CD4-positive, alpha-beta memory T cell (primary cell): ENCODE measurements around the gene CCNC. TPM values are rescaled to one million over a fixed set of nuclear protein-coding genes. Genes with fewer than 3 reads are reported as not detected.
A peak's percentile ranks its signal among the peaks of the same experiment; 100 is the strongest.
"Not testable (repeated sequence)": the region's sequence is repeated elsewhere in the genome, so short reads cannot be mapped to it uniquely, and the experiment has no call there.

ENCODE experiments used
- CTCF ChIA-PET: fragments of 350-600 bp; sonication (Branson Sonifier 250); formaldehyde crosslinking; loops from one replicate; lab custom pipeline; 2021; ENCODE audit warnings: inconsistent platforms; ENCODE audit not compliant: partially characterized antibody; lab: Charles Lee
- POLR2A ChIA-PET: fragments of 350-600 bp; sonication (Branson Sonifier 250); formaldehyde crosslinking; loops from one replicate; lab custom pipeline; 2021; ENCODE audit not compliant: partially characterized antibody; lab: Charles Lee
- DNase-seq, 5 donors: peaks; one replicate each; pipeline versions ENCODE4 v3.0.0 to v3.0.0-alpha.2; 2020 to 2022; ENCODE audit warnings: mixed read lengths in 1 of 5
- H3K27ac ChIP-seq: one replicate; pipeline ENCODE4 v1.7.0; 2013; ENCODE audit warnings: low read depth, low read length
- H3K27me3 ChIP-seq: 2 replicates; pipeline ENCODE4 v1.7.0; 2013; ENCODE audit warnings: mild to moderate bottlenecking, low read length, moderate library complexity; ENCODE audit not compliant: insufficient read depth
- H3K36me3 ChIP-seq: 2 replicates; pipeline ENCODE4 v1.7.0; 2013; ENCODE audit warnings: mild to moderate bottlenecking, low read length, moderate library complexity; ENCODE audit not compliant: insufficient read depth
- H3K4me1 ChIP-seq: 2 replicates; pipeline ENCODE4 v1.7.0; 2013; ENCODE audit warnings: mild to moderate bottlenecking, low read length, moderate library complexity; ENCODE audit not compliant: insufficient read depth
- H3K4me3 ChIP-seq, 2 donors: one replicate each; pipeline ENCODE4 v1.7.0; 2013; ENCODE audit warnings: low read length in 2 of 2, mild to moderate bottlenecking in 1 of 2
- H3K9me3 ChIP-seq, 2 donors: one replicate each; pipeline ENCODE4 v1.7.0; 2013; ENCODE audit warnings: low read length in 2 of 2, control low read depth in 1 of 2; ENCODE audit not compliant: control insufficient read depth in 1 of 2
- H3K27ac Mint-ChIP-seq, 7 donors: one replicate each; pipeline ENCODE4 v1.8.0; 2020 to 2021; ENCODE audit warnings: mixed read lengths in 7 of 7, mild to moderate bottlenecking in 6 of 7, inconsistent platforms in 3 of 7, moderate library complexity in 3 of 7
- H3K27me3 Mint-ChIP-seq, 2 donors: one replicate each; pipeline ENCODE4 v1.8.0; 2020 to 2021; ENCODE audit warnings: mixed read lengths in 2 of 2
- H3K36me3 Mint-ChIP-seq, 2 donors: one replicate each; pipeline ENCODE4 v1.8.0; 2020 to 2021; ENCODE audit warnings: mixed read lengths in 2 of 2, inconsistent platforms in 1 of 2, mild to moderate bottlenecking in 1 of 2
- H3K4me1 Mint-ChIP-seq, 4 donors: one replicate each; pipeline ENCODE4 v1.8.0; 2020 to 2021; ENCODE audit warnings: mixed read lengths in 4 of 4, mild to moderate bottlenecking in 1 of 4
- H3K4me3 Mint-ChIP-seq, 8 donors: one replicate each; pipeline ENCODE4 v1.8.0; 2020 to 2021; ENCODE audit warnings: mixed read lengths in 8 of 8, mild to moderate bottlenecking in 7 of 8, moderate library complexity in 6 of 8, inconsistent platforms in 3 of 8
- H3K9me3 Mint-ChIP-seq, 8 donors: one replicate each; pipeline ENCODE4 v1.8.0; 2020 to 2021; ENCODE audit warnings: mixed read lengths in 8 of 8, mild to moderate bottlenecking in 5 of 8, inconsistent platforms in 3 of 8, moderate library complexity in 1 of 8
- intact Hi-C: fragments of 100-400 bp; cut with micrococcal nuclease; formaldehyde crosslinking; loops from one replicate; pipeline ENCODE4 v1.15.1; 2023
- polyA plus RNA-seq, 2 donors: library from polyadenylated mRNA; unstranded; fragments of 300-500 nt; fragmentation: Illumina TruSeq; gene quantifications; one replicate each; pipeline ENCODE4 v1.2.3, GENCODE V29; 2021
- total RNA-seq, 2 experiments: library from RNA; stranded (reverse); gene quantifications; one replicate each; pipeline ENCODE4 v1.2.3, GENCODE V29; 2021

The CCNC gene
- total and polyA plus RNA-seq, 4 experiments from 2014 or later, result 41.3 to 76.6 (median 44.5) TPM

DNA sequence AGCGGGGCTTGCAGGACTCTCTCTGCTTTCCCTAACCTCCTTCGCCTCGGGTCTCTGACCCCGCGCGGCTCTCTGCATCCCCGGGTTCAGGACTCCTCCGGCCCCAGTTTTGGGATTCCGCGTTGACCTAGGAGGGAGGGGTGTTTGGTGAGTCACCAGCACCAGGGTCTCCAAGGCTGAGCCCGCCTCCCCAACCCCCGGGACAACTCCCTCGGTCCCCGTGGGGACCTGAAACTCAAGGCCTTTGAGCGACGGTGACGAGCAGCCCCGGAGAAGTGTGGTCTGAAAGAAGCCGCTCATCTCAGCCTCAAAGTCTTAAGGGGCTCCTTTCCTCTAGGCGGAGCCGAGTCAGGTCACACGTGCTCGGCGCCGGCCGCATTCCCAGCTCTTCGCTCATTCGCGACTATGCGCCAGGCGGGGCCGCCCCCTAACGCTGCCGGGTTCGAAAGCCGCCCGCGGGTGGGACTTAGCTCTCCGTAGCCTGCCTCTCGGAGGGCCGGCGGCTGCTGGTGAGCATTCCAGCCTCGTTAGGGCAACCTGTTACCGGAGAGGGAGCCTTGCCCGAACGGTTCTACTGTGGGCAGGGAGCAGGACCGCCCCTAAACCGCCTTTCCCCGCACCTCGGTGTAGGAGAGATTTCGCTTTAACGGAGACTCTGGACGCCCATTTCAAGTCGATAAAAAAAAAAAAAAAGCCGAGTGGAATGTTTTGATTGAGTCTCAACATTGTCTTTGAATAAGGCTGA, 35.1 kb upstream of the CCNC start:
- intact Hi-C loops, result loop anchor here (2.0 kb wide), 1 partner anchor 13 kb away; no protein-coding TSS in a partner anchor
- DNase-seq, result no peak
- H3K4me3 ChIP-seq, result peak overlapping the region in 1 of 2 donors; percentile 30
- H3K36me3 ChIP-seq, result no peaks in the 10 kb centered on the region
- Mint-ChIP-seq H3K27me3 (peaks cover 69 to 73% of the 10 kb centered on the region in 2 donors), H3K27ac (peak overlapping the region in 3 of 7 donors; percentile 22 to 65 (median 29)), H3K36me3 (no peaks in the 10 kb centered on the region), H3K4me3 (peak overlapping the region; percentile 11 to 76 (median 67)), H3K4me1 (peaks cover 10 to 52% (median 31%) of the 10 kb centered on the region in 4 donors), H3K9me3 (peaks cover 0 to 24% (median 8%) of the 10 kb centered on the region in 8 donors)
- ChIA-PET POLR2A (interaction anchor here (2.0 kb wide), 1 partner anchor 11 kb away, joined by 6 read pairs; no protein-coding TSS in a partner anchor), CTCF (interaction anchor here (1.0 kb wide), 1 partner anchor 15 kb away, joined by 4 read pairs; no protein-coding TSS in a partner anchor)
- no peaks in the 10 kb centered on the region for H3K9me3 ChIP-seq
- H3K4me1 ChIP-seq, result peaks cover 42% of the 10 kb centered on the region
- no peak overlapping the region for H3K27ac ChIP-seq
- peaks cover 73% of the 10 kb centered on the region for H3K27me3 ChIP-seq

DNA sequence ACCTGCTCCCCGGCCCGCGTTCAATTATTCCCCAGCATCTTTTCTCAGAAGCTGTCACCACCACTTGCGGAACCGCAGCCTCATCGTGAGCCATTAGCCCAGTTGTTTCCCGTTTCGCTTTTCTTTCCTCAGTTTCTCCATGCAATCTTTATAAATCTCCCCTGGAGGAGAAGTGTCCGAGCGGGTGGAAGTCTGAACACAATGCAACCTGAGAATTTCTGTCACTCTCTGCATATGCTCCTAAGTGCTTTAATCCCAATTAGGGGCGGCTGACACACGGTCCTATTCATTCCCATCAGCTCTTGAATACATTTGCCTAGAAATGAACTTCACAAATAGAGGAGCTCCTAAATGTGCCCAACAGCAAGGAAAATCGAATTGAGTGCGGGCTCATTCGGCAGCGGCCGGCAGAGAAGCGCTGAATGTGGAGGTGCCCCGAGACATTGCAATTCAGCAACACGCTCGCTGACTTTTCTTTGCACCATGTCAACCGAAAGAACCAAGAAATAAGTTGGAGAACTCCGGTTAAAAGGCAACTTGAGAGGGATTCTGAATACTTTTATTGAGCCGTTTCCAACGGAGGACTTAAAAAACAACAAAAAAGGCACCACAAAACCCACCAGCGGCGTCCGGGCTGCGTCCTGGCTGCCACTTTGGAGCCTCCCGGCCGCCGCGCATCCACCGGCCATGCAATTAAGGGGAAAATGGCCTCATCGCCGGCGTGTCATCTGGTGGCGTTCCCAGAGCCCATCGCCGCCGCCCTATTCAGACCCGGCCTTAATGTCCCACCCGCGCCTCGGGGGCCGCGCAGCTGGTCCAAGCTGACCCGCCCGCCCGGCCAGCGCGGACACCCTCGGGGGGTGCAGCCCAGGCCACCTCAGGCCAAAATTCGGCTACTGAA, 34.3 kb upstream of the CCNC start:
- Mint-ChIP-seq H3K27ac (peak overlapping the region in 2 of 7 donors; percentile 75 to 79), H3K27me3 (peaks cover 70 to 73% of the 10 kb centered on the region in 2 donors), H3K4me1 (peaks cover 10 to 46% (median 27%) of the 10 kb centered on the region in 4 donors), H3K4me3 (peak overlapping the region; percentile 55 to 84 (median 76)), H3K9me3 (peaks cover 0 to 16% (median 5%) of the 10 kb centered on the region in 8 donors), H3K36me3 (no peaks in the 10 kb centered on the region)
- H3K4me3 ChIP-seq, result peak overlapping the region in 1 of 2 donors; percentile 6
- ChIA-PET CTCF (interaction anchor here (1.0 kb wide), 1 partner anchor 14 kb away, joined by 4 read pairs; no protein-coding TSS in a partner anchor), POLR2A (interaction anchor here (0.7 kb wide), 1 partner anchor 90 kb away, joined by 3 read pairs; no protein-coding TSS in a partner anchor)
- no peak overlapping the region for H3K27ac ChIP-seq
- H3K4me1 ChIP-seq, result peaks cover 37% of the 10 kb centered on the region
- no peaks in the 10 kb centered on the region for H3K9me3 ChIP-seq
- peaks cover 65% of the 10 kb centered on the region for H3K27me3 ChIP-seq
- H3K36me3 ChIP-seq, result no peaks in the 10 kb centered on the region
- intact Hi-C loops, result loop anchor here (1.0 to 2.0 kb wide), 2 partner anchors 12 to 14 kb away; no protein-coding TSS in a partner anchor
- DNase-seq, result no peak

- H3K27ac ChIP-seq, H3K36me3 ChIP-seq, H3K4me3 Mint-ChIP-seq, H3K36me3 Mint-ChIP-seq, H3K27ac Mint-ChIP-seq, H3K9me3 ChIP-seq, intact Hi-C loops, DNase-seq, POLR2A ChIA-PET, CTCF ChIA-PET, H3K4me3 ChIP-seq: not testable (repeated sequence)
- peaks cover 39% of the 10 kb centered on the region for H3K27me3 ChIP-seq
- Mint-ChIP-seq H3K27me3 (peaks cover 60 to 71% of the 10 kb centered on the region in 2 donors), H3K4me1 (peaks cover 13 to 24% (median 19%) of the 10 kb centered on the region in 4 donors), H3K9me3 (peaks cover 0 to 18% (median 9%) of the 10 kb centered on the region in 8 donors)
- peaks cover 21% of the 10 kb centered on the region for H3K4me1 ChIP-seq
Measured at GRCh38 chr6:99594696-99595095, 26.2 kb upstream of the CCNC start.

GRCh38 chr6:99592900-99593299, 24.4 kb upstream of the CCNC start:
- H3K4me1 ChIP-seq, result peaks cover 37% of the 10 kb centered on the region
- peaks cover 54 to 67% of the 10 kb centered on the region in 2 donors for H3K27me3 Mint-ChIP-seq
- peaks cover 20 to 40% (median 28%) of the 10 kb centered on the region in 4 donors for H3K4me1 Mint-ChIP-seq
- peaks cover 43% of the 10 kb centered on the region for H3K27me3 ChIP-seq
- H3K36me3 ChIP-seq, result no peaks in the 10 kb centered on the region
- intact Hi-C loops, result no loop called here
- CTCF ChIA-PET, result interaction anchor here (0.8 kb wide), 1 partner anchor 152 kb away, joined by 3 read pairs; no protein-coding TSS in a partner anchor
- no peak for DNase-seq
- H3K27ac Mint-ChIP-seq, result no peak overlapping the region
- H3K27ac ChIP-seq, result no peak overlapping the region
- no peak overlapping the region for H3K4me3 ChIP-seq
- POLR2A ChIA-PET, result interaction anchor here (0.7 kb wide), 1 partner anchor 78 kb away, joined by 3 read pairs; no protein-coding TSS in a partner anchor
- H3K4me3 Mint-ChIP-seq, result no peak overlapping the region
- peaks cover 0 to 15% (median 9%) of the 10 kb centered on the region in 8 donors for H3K9me3 Mint-ChIP-seq
- H3K36me3 Mint-ChIP-seq, result peaks cover 0 to 2% of the 10 kb centered on the region in 2 donors
- no peaks in the 10 kb centered on the region for H3K9me3 ChIP-seq

DNA sequence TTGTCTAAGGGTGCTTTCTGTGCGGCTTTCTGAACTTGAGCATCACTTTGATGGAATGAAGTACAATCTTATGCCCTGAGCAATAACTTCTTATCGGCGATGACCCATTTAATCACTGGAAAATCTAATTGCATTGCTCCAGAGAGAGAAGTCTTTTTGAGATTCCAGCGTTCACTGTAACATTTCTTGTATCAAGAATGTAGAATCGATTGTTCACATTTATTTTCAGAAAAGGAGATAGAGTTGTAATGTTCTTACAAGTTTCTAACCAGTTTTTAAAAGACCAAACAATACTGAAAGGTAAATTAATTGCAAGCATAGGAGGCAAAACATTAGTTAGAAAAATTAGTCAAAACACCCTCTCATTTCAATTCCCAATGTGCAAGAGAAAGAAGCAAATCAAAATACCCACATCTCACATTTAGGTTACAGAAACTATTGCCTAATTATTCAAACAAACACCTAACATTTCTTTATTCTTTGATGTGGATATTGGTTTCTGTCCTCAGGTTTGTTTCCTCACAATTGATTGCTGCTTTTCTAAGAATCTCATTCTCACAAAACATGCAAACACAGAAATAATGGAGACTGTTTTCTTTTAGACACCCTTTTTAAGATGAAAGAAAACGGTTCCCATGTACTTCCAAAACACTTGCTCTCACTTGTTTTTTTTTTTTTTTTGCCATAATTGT, 23.4 kb upstream of the CCNC start:
- Histone ChIP-seq H3K4me3 (no peak overlapping the region), H3K27ac (no peak overlapping the region), H3K27me3 (peaks cover 41% of the 10 kb centered on the region), H3K36me3 (no peaks in the 10 kb centered on the region), H3K4me1 (peaks cover 37% of the 10 kb centered on the region), H3K9me3 (no peaks in the 10 kb centered on the region)
- Mint-ChIP-seq H3K27me3 (peaks cover 49 to 60% of the 10 kb centered on the region in 2 donors), H3K27ac (no peak overlapping the region), H3K4me1 (peaks cover 20 to 41% (median 28%) of the 10 kb centered on the region in 4 donors), H3K36me3 (peaks cover 0 to 2% of the 10 kb centered on the region in 2 donors), H3K9me3 (peaks cover 0 to 15% (median 9%) of the 10 kb centered on the region in 8 donors), H3K4me3 (peak overlapping the region in 5 of 8 donors; percentile 6 to 68 (median 54))
- intact Hi-C loops, result no loop called here
- DNase-seq, result no peak
- ChIA-PET CTCF (no interaction called here), POLR2A (interaction anchor here (1.4 kb wide), 1 partner anchor 19 kb away, joined by 4 read pairs; no protein-coding TSS in a partner anchor)
